Subcutaneous adipose tissue (tissue), 4 donors: ENCODE data around the gene ATP11C. TPM values are rescaled to one million over a fixed set of nuclear protein-coding genes. Genes with fewer than 3 reads are reported as not detected.

Experiments used
- total RNA-seq, 4 donors: library from RNA; depleted of rRNA; stranded (reverse); fragments of >200 nt; gene quantifications; one replicate each; pipeline ENCODE4 v1.1.0, GENCODE V29; 2016
- TF ChIP-seq, protein P1 (sequence below): fragments of 450-650 bp; IDR thresholded peaks from one replicate; pipeline ENCODE4 v1.5.1; 2016; ENCODE audit warnings: low read depth, mild to moderate bottlenecking, control low read depth, antibody characterized with exemption, moderate library complexity

Gene ATP11C
- total RNA-seq, 4 donors from 2014 or later = 35.8 to 52.6 (median 38.6) TPM

DNA sequence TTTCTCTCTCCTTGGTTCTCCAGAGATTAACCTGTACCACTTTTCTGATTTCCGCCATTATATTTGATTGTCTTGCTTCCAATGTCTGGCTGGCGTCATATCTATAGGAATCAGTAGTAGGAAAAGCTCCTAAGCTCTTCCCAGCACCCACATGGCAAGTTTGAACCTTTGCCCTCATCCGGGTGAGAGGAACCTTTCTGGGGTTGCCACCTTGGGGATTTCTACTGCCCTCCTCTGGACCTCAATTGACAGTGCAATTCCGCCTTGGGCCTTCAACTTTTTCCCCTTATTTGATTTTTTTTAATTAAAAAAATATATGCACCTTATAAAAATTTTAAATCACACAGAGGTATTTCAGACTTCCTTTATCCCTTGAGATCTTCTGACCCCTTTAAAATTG, 34.4 kb upstream of the ATP11C start:
- TF ChIP-seq, protein P1, sequence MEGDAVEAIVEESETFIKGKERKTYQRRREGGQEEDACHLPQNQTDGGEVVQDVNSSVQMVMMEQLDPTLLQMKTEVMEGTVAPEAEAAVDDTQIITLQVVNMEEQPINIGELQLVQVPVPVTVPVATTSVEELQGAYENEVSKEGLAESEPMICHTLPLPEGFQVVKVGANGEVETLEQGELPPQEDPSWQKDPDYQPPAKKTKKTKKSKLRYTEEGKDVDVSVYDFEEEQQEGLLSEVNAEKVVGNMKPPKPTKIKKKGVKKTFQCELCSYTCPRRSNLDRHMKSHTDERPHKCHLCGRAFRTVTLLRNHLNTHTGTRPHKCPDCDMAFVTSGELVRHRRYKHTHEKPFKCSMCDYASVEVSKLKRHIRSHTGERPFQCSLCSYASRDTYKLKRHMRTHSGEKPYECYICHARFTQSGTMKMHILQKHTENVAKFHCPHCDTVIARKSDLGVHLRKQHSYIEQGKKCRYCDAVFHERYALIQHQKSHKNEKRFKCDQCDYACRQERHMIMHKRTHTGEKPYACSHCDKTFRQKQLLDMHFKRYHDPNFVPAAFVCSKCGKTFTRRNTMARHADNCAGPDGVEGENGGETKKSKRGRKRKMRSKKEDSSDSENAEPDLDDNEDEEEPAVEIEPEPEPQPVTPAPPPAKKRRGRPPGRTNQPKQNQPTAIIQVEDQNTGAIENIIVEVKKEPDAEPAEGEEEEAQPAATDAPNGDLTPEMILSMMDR = no peak

DNA sequence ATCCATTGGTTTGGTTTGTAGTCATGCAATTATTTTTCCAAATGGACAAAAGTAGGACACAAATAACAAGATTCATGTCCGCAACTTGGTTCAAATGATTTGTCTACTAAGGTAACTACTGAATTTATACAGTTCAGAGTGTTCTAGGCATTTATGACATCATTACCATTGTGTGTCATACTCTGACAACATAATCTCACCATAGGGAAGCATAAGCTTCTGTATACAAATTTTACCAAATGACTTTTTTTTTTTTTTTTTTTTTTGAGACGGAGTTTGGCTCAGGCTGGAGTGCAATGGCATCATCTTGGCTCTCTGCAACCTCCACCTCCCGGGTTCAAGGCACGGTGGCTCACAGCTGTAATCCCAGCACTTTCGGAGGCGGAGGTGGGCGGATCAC, 32.6 kb upstream of the ATP11C start, which contains the start of gene CXorf66:
TSS of gene CXorf66 (minus strand) at position 101 of the 400 bp plus-strand sequence. CDS start at position 76, 25 bp downstream.
- TF ChIP-seq, protein P1 = no peak

DNA sequence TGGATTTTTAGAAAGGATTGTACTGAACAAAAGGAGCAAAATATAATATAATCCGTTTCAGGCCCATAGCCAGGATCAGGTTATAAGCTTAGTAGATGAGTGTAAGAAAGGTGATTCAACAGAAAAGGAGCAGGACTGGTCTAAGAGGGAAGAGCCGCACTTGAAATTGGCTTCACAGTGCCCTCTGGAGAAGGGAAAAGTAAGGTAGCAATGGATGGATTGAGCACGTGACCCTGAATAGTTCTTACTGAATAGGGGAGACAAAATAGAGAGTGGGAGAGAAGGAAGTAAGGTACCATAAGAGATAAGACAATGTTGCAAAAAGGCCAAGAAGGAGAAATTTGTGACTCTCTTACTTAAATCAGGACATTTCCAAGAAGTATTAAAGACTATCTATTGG, 16.9 kb upstream of the ATP11C start:
- TF ChIP-seq, protein P1 = no peak

DNA sequence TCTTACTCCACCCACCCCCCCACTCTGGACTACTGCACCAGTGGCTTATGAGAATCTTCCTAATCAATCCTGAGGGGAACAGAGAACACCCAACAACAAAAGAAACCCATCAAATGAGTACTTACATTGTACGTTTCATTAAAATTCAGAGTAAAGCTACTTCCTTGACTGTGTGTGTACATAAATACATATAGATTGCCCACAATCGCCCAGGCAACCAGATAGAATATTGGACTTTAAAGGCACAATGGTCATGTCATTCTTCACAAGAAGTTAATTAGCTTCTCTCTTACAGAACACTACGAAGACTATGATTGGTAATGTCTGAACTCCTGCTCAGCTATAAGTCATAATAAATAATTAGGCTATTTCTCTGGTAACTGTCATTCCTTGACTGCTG, 12.2 kb upstream of the ATP11C start:
- TF ChIP-seq, protein P1 = no peak

DNA sequence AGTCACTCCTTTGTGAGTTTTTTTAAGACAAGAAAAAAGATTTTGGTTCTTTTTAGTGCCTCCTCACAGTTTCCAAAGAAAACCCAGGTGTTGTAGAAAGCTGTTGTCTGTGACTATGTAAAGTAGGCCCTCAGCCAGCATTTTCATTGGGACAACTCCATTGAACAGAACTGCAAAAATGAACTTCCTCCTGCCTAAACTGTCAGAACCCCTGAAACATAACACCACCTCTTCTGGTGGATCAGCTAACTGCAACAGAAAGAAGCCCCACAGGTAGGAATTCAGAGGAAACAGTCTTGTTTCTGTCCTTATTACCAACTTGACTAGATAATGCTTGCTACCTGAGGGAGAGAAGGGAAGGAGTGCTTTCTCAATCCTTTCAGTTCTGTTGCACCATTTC, 3.4 kb upstream of the ATP11C start:
- TF ChIP-seq, protein P1 = no peak

DNA sequence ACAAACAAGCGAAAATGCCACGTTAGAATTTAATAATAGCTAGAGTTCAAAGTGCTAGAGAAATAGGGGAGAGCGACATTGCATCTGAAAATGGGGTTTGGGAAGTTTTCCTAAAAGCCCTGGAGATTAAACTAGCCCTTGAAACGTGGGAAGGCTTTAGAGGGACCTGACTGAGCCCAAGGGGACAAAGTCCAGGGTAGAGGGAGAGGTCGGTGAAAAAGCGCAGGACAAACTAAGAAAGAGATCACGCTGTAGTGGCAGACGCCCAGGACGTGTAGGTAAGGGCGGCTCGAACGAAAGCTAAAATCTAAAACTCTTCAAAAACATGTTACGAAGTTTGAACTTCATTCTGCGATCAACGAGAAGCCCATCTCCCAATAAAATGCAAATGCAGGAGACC, 1.1 kb upstream of the ATP11C start:
- TF ChIP-seq, protein P1 = no peak

DNA sequence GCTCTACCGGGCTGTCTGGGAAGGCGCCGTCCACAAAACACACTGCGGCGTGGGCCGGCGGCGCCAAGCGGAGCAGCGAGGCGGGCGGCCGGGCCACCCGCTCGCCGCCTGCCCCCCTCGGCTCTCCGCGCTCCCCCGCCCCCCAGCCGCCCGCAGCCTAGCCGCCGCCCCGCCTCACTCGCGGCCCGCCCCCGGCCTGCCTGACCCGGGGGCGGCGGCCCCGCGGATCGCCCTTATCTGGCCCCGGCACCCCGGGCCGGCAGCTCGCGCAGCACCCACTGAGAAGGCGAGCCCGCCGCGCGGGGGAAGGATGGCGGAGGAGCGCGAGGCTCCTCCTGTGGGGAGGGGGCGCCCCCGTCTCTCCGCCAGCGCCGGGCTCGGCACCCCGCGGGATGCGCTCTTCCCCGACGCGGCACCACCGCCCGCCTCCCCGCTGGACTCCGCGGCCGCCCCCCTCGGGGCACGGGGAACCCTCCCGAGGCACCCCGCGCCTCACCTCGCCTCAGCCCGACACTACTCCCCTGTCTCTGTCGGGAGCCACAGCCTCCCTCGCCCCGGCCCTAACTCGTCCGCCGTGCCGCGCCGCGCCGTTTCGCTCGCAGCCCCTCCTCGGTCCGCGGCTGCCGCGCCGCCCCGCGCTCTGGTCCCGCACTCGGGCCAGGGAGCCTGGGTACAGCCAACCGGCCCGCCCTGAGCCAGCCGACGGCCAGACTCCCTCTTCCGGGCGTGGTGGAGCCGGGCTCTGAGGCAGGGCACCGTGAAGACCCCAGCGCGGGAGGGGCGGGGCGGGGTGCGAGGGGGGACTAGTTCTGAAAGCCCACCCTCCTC, 566 bp downstream of the ATP11C start:
- TF ChIP-seq, protein P1 = no peak
